HCT116 (cell line): ENCODE results near the gene CNTNAP3B.
"Not testable (repeated sequence)": the region's sequence is repeated elsewhere in the genome, so short reads cannot be mapped to it uniquely, and the experiment has no call there.

Experiments
- CEBPB ChIP-seq: IDR thresholded peaks from 2 replicates; pipeline ENCODE4 v1.6.1; 2012; ENCODE audit warnings: low read depth
- CTCF ChIP-seq, 3 experiments: fragments of 200-600 bp in 1 of 3; sonication (generic) in 1 of 3; IDR thresholded peaks in 2 of 3; conservative IDR thresholded peaks in 1 of 3; 2 replicates each; pipeline ENCODE4 v1.5.1; 2012 to 2017; ENCODE audit warnings: low read depth in 2 of 3, low read length in 2 of 3, antibody characterized with exemption in 1 of 3, borderline replicate concordance in 1 of 3, control low read depth in 1 of 3, mild to moderate bottlenecking in 1 of 3, mixed read lengths in 1 of 3, mixed run types in 1 of 3, moderate library complexity in 1 of 3; ENCODE audit not compliant: insufficient read depth in 1 of 3
- EZH2phosphoT487 ChIP-seq: fragments of 200-600 bp; IDR thresholded peaks from 2 replicates; pipeline ENCODE4 v1.6.1; 2018; ENCODE audit warnings: antibody characterized with exemption, borderline replicate concordance
- JUND ChIP-seq: IDR thresholded peaks from 2 replicates; pipeline ENCODE4 v1.6.1; 2012
- POLR2A ChIP-seq: IDR thresholded peaks from 2 replicates; pipeline ENCODE4 v1.7.0; 2011; ENCODE audit warnings: borderline replicate concordance; ENCODE audit not compliant: insufficient read depth, insufficient read length; ENCODE audit errors: extremely low read depth
- POLR2AphosphoS5 ChIP-seq: IDR thresholded peaks from 2 replicates; pipeline ENCODE4 v1.6.1; 2011; ENCODE audit warnings: mild to moderate bottlenecking, low read depth, low read length, moderate library complexity
- RAD21 ChIP-seq: IDR thresholded peaks from 2 replicates; pipeline ENCODE4 v1.6.1; 2012; ENCODE audit warnings: low read depth, mild to moderate bottlenecking
- SP1 ChIP-seq: IDR thresholded peaks from 2 replicates; pipeline ENCODE4 v1.6.1; 2012; ENCODE audit warnings: low read depth
- SRF ChIP-seq: IDR thresholded peaks from 2 replicates; pipeline ENCODE4 v1.6.1; 2012; ENCODE audit warnings: low read depth
- YY1 ChIP-seq: IDR thresholded peaks from 2 replicates; pipeline ENCODE4 v1.6.1; 2011; ENCODE audit warnings: low read length, low read depth, moderate library complexity, mild to moderate bottlenecking; ENCODE audit not compliant: insufficient replicate concordance; ENCODE audit errors: extremely low read depth
- ZBTB33 ChIP-seq: IDR thresholded peaks from 2 replicates; pipeline ENCODE4 v1.6.1; 2011; ENCODE audit warnings: mild to moderate bottlenecking, low read length, moderate library complexity; ENCODE audit not compliant: insufficient replicate concordance; ENCODE audit errors: extremely low read depth
- ZFX ChIP-seq: fragments of 450-650 bp; IDR thresholded peaks from 2 replicates; pipeline ENCODE4 v1.6.1; 2017
- ZNF274 ChIP-seq: fragments of 200-500 bp; sonication (Bioruptor generic); IDR thresholded peaks from 2 replicates; pipeline ENCODE4 v1.6.1; 2014; ENCODE audit warnings: mild to moderate bottlenecking, low read depth, low read length, inconsistent platforms

- TF ChIP-seq CTCF (IDR thresholded peaks at IDR 0.05 in 2 of 3, conservative IDR thresholded peaks at IDR 0.05 in 1 of 3; ENCODE audit: borderline replicate concordance in 1 of 3, insufficient read depth in 1 of 3, low read depth in 2 of 3, low read length in 2 of 3); CEBPB; YY1; ZNF274; EZH2phosphoT487; POLR2A; SRF; SP1; POLR2AphosphoS5; RAD21; ZBTB33; JUND; ZFX: not testable (repeated sequence)
These were observed 254.7 kb downstream of the CNTNAP3B start for GRCh38 chr9:41874557-41874956.
